HFF-Myc (cell line): ENCODE data around the gene VPS4A.

Source experiments
- DNase-seq: peaks from one replicate; pipeline ENCODE4 v3.0.0-alpha.2; 2011; ENCODE audit warnings: low read depth; ENCODE audit errors: extremely low read depth
- H3K4me3 ChIP-seq: replicated peaks from 2 replicates; pipeline ENCODE4 v1.5.1; 2011; ENCODE audit warnings: low read depth, mild to moderate bottlenecking, control low read depth, low read length
- TF ChIP-seq, protein P1 (sequence below): IDR thresholded peaks from 2 replicates; pipeline ENCODE4 v1.5.1; 2012; ENCODE audit warnings: mild to moderate bottlenecking, low read depth, low read length, control low read depth; ENCODE audit errors: missing control alignments

Gene VPS4A

GRCh38 chr16:69310653-69311532 lies at the start of gene VPS4A:
VPS4A (plus strand) TSS chr16:69311350; CDS start chr16:69311512, 162 bp downstream.
- peak; percentile 76 for DNase-seq
- TF ChIP-seq, protein P1, sequence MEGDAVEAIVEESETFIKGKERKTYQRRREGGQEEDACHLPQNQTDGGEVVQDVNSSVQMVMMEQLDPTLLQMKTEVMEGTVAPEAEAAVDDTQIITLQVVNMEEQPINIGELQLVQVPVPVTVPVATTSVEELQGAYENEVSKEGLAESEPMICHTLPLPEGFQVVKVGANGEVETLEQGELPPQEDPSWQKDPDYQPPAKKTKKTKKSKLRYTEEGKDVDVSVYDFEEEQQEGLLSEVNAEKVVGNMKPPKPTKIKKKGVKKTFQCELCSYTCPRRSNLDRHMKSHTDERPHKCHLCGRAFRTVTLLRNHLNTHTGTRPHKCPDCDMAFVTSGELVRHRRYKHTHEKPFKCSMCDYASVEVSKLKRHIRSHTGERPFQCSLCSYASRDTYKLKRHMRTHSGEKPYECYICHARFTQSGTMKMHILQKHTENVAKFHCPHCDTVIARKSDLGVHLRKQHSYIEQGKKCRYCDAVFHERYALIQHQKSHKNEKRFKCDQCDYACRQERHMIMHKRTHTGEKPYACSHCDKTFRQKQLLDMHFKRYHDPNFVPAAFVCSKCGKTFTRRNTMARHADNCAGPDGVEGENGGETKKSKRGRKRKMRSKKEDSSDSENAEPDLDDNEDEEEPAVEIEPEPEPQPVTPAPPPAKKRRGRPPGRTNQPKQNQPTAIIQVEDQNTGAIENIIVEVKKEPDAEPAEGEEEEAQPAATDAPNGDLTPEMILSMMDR, result peak; percentile 65
- peak within 1 kb of the TSS; percentile 85 for H3K4me3 ChIP-seq

DNA sequence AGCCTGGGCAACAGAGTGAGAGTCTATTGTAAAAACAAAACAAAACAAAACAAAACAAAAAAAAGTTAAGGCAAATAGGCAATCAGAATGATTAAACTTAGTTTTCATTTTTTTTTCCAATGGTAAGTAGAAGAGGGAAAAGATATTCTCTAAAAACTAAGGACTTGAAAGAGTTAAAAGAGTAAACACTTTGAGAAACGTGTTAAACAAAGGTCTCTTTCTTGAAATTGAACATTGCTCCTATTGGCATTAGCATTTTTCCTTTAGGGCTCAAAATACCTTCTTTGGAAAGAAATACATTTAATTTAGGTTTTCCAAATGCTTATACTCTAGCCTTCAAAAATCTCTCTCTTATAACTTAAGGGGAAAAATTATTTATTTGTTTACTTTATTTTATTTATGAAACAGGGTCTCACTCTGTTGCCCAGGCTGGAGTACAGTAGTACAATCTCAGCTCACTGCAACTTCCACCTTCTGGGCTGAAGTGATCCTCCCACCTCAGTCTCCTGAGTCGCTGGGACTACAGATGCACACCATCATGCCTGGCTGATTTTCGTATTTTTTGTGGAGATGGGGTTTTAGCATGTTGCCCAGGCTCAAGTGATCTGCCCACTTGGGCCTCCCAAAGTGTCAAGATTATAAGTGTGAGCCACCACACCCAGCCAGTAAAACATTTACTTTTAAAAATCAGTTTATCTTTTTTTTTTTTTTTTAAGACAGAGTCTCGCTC lies 44.7 kb upstream of the VPS4A start:
- no peak overlapping the region for H3K4me3 ChIP-seq
- TF ChIP-seq, protein P1, result no peak
- no peak for DNase-seq

DNA sequence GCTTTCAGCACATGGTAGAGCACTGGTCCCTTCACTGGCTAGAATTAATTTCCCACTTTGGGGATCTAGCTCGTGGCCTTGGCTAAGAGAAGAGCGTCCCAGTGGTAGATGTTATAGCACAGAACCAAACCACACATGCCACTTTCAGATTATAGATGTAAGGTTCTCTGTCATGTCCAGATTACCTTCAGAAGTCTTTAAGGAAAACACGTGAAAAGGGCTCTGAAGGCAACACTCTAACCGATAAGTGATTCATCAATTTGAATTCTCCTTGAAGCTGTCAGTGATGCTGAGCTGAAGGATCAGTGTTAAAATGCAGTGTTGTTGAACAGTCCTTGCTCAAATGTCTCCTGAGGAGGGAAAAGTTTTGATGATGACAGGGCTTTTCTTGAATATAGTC lies 43.5 kb upstream of the VPS4A start:
- H3K4me3 ChIP-seq, result no peak overlapping the region
- TF ChIP-seq, protein P1, result no peak

DNA sequence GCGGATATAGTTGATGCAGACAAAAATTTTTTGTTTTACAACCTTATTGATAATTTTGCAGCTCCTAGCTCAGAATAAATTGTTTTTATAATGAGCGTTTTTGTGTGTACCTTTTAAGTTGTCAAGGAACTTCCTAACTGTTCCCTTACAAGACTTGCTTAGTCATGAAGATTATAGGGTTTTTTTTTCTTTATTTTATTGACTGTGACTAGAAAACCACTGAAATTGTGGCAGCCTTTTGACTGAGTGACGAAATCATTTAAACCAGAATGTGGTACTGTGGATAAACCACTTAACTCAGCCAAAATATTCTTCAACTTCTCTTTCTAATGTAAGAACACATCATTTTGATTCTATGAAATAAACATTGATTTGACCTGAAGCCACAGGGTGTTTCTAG lies 40.8 kb upstream of the VPS4A start:
- TF ChIP-seq, protein P1, result no peak
- H3K4me3 ChIP-seq, result no peak overlapping the region
- no peak for DNase-seq

More for the DNA sequence above, 43.5 kb upstream of the VPS4A start:
- DNase-seq, result no peak

- TF ChIP-seq, protein P1, result no peak
- DNase-seq, result no peak
Observed at GRCh38 chr16:69270831-69271230, 40.3 kb upstream of the VPS4A start.

DNA sequence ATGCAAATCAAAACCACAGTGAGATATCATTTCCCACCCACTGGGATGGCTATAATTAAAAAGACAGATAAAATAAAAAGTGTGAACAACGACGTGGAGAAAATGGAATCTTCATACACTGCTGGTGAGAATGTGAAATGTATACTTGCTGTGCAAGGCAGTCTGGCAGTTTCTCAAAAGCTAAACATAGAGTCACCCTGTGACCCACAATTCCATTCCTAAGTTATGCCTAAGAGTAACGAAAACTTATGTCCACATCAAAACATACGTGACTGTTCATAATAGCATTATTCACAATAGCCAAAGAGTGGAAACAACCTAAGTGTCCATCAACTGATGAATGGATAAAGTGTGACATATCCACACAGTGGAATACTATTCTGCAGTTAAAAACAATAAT lies 38.1 kb upstream of the VPS4A start:
- DNase-seq, result no peak
- TF ChIP-seq, protein P1, result no peak
- no peak overlapping the region for H3K4me3 ChIP-seq

More at GRCh38 chr16:69270831-69271230, 40.3 kb upstream of the VPS4A start:
- H3K4me3 ChIP-seq, result no peak overlapping the region
